22Rv1 (cell line): Measurements from ENCODE around the gene TRAM2.

Experiments used
- CTCF ChIP-seq: fragments of 450-650 bp; IDR thresholded peaks from 2 replicates; pipeline ENCODE4 v1.5.1; 2017; ENCODE audit warnings: mild to moderate bottlenecking
- ZFX ChIP-seq: fragments of 450-650 bp; IDR thresholded peaks from 2 replicates; pipeline ENCODE4 v1.6.1; 2017; ENCODE audit warnings: antibody characterized with exemption, borderline replicate concordance

GRCh38 chr6:52595000-52595795 is 18.3 kb upstream of the TRAM2 start:
- no peak for TF ChIP-seq CTCF
- TF ChIP-seq ZFX: no peak
